ENCODE measurements around the gene NDUFV2. TPM values are rescaled to one million over a fixed set of nuclear protein-coding genes. Genes with fewer than 3 reads are reported as not detected.

The NDUFV2 gene
- total and polyA plus RNA-seq, 2 of the 13 experiments (the other 11 are each of a cell fraction or from before 2014, with no cell fraction given), result 216 to 299 TPM

GRCh38 chr18:9135912-9136314 lies 33.4 kb downstream of the NDUFV2 start (continued):
- TF ChIP-seq, protein P1, sequence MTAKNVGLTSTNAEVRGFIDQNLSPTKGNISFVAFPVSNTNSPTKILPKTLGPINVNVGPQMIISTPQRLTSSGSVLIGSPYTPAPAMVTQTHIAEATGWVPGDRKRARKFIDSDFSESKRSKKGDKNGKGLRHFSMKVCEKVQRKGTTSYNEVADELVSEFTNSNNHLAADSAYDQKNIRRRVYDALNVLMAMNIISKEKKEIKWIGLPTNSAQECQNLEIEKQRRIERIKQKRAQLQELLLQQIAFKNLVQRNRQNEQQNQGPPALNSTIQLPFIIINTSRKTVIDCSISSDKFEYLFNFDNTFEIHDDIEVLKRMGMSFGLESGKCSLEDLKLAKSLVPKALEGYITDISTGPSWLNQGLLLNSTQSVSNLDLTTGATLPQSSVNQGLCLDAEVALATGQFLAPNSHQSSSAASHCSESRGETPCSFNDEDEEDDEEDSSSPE (CRISPR knock-in tag; IDR thresholded peaks at IDR 0.05), result no peak
- TF ChIP-seq ZFYVE20 (CRISPR knock-in tag; IDR thresholded peaks at IDR 0.05; ENCODE audit: borderline replicate concordance, low read depth) (no peak), SAP130 (CRISPR knock-in tag; IDR thresholded peaks at IDR 0.05; ENCODE audit: low read depth) (0 out of 2 replicates have a peak, but pooled peaks have one; percentile 3), ZFP36L2 (CRISPR knock-in tag; IDR thresholded peaks at IDR 0.05) (0 out of 2 replicates have a peak, but pooled peaks have one; percentile 1), ZNF616 (CRISPR knock-in tag; IDR thresholded peaks at IDR 0.05; ENCODE audit: low read depth) (0 out of 2 replicates have a peak, but pooled peaks have one; percentile 14), MXD3 (CRISPR knock-in tag; IDR thresholded peaks at IDR 0.05) (peak; percentile 76; the same call in 1 of the 2 replicates), SP5 (CRISPR knock-in tag; IDR thresholded peaks at IDR 0.05; ENCODE audit: borderline replicate concordance, low read depth) (peak; percentile 63; the same call in 1 of the 2 replicates), ISL2 (CRISPR knock-in tag; IDR thresholded peaks at IDR 0.05) (0 out of 2 replicates have a peak, but pooled peaks have one; percentile 3), ZKSCAN8 (CRISPR knock-in tag; IDR thresholded peaks at IDR 0.05; ENCODE audit: borderline replicate concordance) (peak; percentile 53; the same call in 1 of the 2 replicates), HES4 (CRISPR knock-in tag; IDR thresholded peaks at IDR 0.05; ENCODE audit: borderline replicate concordance) (no peak), ZC3H4 (CRISPR knock-in tag; IDR thresholded peaks at IDR 0.05; ENCODE audit: borderline replicate concordance) (0 out of 2 replicates have a peak, but pooled peaks have one; percentile 34), ZNF180 (CRISPR knock-in tag; IDR thresholded peaks at IDR 0.05; ENCODE audit: borderline replicate concordance, low read depth) (no peak), CERS6 (CRISPR knock-in tag; IDR thresholded peaks at IDR 0.05) (no peak), STAT5B (CRISPR knock-in tag; IDR thresholded peaks at IDR 0.05) (no peak), DMAP1 (CRISPR knock-in tag; IDR thresholded peaks at IDR 0.05) (peak; percentile 68; the same call in 1 of the 2 replicates), PATZ1 (CRISPR knock-in tag; IDR thresholded peaks at IDR 0.05) (peak; percentile 82), ZNF256 (CRISPR knock-in tag; conservative IDR thresholded peaks at IDR 0.05) (peak; percentile 32; the same call in 1 of the 2 replicates), AGO1 (IDR thresholded peaks at IDR 0.05; ENCODE audit: low read depth, low read length, poor library complexity, severe bottlenecking) (peak; percentile 82), ZBTB7B (CRISPR knock-in tag; IDR thresholded peaks at IDR 0.05) (peak; percentile 47), ELF3 (CRISPR knock-in tag; IDR thresholded peaks at IDR 0.05) (0 out of 2 replicates have a peak, but pooled peaks have one; percentile 8), MED1 (CRISPR knock-in tag; IDR thresholded peaks at IDR 0.05) (0 out of 2 replicates have a peak, but pooled peaks have one; percentile 6), SUZ12 (IDR thresholded peaks at IDR 0.05; ENCODE audit: low read depth, low read length) (no peak), HNRNPL (IDR thresholded peaks at IDR 0.05; ENCODE audit: low read depth, low read length) (no peak), ZNF777 (CRISPR knock-in tag; IDR thresholded peaks at IDR 0.05) (0 out of 2 replicates have a peak, but pooled peaks have one; percentile 34), NAIF1 (CRISPR knock-in tag; IDR thresholded peaks at IDR 0.05; ENCODE audit: borderline replicate concordance) (peak; percentile 92), ZNF253 (CRISPR knock-in tag; IDR thresholded peaks at IDR 0.05; ENCODE audit: borderline replicate concordance) (0 out of 2 replicates have a peak, but pooled peaks have one; percentile 54), ISX (CRISPR knock-in tag; conservative IDR thresholded peaks at IDR 0.05) (0 out of 2 replicates have a peak, but pooled peaks have one; percentile 36), MXI1 (IDR thresholded peaks at IDR 0.05; ENCODE audit: borderline replicate concordance, low read depth, low read length) (peak; percentile 45; the same call in 1 of the 3 replicates)
